ENCODE results near the gene ZNF423. TPM values are rescaled to one million over a fixed set of nuclear protein-coding genes. Genes with fewer than 3 reads are reported as not detected.

The ZNF423 gene
- total RNA-seq, 2 experiments from 2014 or later = not detected

- no peak overlapping the region for H3K4me3 Mint-ChIP-seq
- no peak overlapping the region for H3K27ac Mint-ChIP-seq
- no peaks in the 10 kb centered on the region for H3K9me3 Mint-ChIP-seq
- H3K4me1 Mint-ChIP-seq = no peaks in the 10 kb centered on the region
- H3K36me3 Mint-ChIP-seq (ENCODE audit: low read depth) = no peaks in the 10 kb centered on the region
- no peaks in the 10 kb centered on the region for H3K27me3 Mint-ChIP-seq
- no peak for DNase-seq
- CTCF ChIA-PET = interaction anchor here (0.5 kb wide), 1 partner anchor 104 kb away, joined by 3 read pairs; no protein-coding TSS in a partner anchor
- POLR2A ChIA-PET = no interaction called here
Observed at GRCh38 chr16:49716339-49716934, 139.5 kb downstream of the ZNF423 start.

GRCh38 chr16:49713770-49714169, 142.1 kb downstream of the ZNF423 start:
- Mint-ChIP-seq H3K4me1 (no peaks in the 10 kb centered on the region), H3K27me3 (no peaks in the 10 kb centered on the region), H3K27ac (no peak overlapping the region), H3K4me3 (no peak overlapping the region), H3K9me3 (no peaks in the 10 kb centered on the region), H3K36me3 (ENCODE audit: low read depth) (no peaks in the 10 kb centered on the region)
- ChIA-PET CTCF (no interaction called here), POLR2A (no interaction called here)
- DNase-seq = no peak

DNA sequence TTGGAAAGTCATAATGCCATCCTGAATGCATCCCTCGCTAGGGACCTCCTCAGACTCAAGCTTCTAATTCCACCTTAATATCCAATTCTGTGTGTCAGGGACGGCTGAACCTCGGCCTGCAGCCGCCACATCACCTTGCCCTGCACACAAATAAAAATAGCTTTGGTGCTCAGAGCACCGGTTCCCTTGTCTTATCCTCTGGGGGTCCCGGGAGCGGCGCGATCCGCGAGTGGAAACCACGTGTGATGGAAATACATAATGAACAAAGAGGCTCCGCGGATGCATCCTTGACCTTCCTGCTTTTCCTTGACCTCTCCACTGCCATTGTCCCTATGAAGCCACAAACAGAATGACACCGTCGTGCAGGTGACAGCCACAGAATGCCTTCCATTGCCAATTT, 143.4 kb downstream of the ZNF423 start:
- no peaks in the 10 kb centered on the region for H3K9me3 Mint-ChIP-seq
- ChIA-PET POLR2A (no interaction called here), CTCF (interaction anchor here (0.6 kb wide), 1 partner anchor 180 kb away, joined by 3 read pairs; no protein-coding TSS in a partner anchor)
- no peak overlapping the region for H3K27ac Mint-ChIP-seq
- H3K4me1 Mint-ChIP-seq = no peaks in the 10 kb centered on the region
- no peaks in the 10 kb centered on the region for H3K27me3 Mint-ChIP-seq
- DNase-seq = no peak
- no peak overlapping the region for H3K4me3 Mint-ChIP-seq
- no peaks in the 10 kb centered on the region for H3K36me3 Mint-ChIP-seq (ENCODE audit: low read depth)

GRCh38 chr16:49712106-49712505, 143.8 kb downstream of the ZNF423 start:
- ChIA-PET POLR2A (no interaction called here), CTCF (interaction anchor here (0.6 kb wide), 1 partner anchor 181 kb away, joined by 3 read pairs; no protein-coding TSS in a partner anchor)
- Mint-ChIP-seq H3K27me3 (no peaks in the 10 kb centered on the region), H3K27ac (no peak overlapping the region), H3K4me3 (no peak overlapping the region), H3K36me3 (ENCODE audit: low read depth) (no peaks in the 10 kb centered on the region), H3K4me1 (no peaks in the 10 kb centered on the region), H3K9me3 (no peaks in the 10 kb centered on the region)
- DNase-seq = no peak

GRCh38 chr16:49709057-49709456, 146.9 kb downstream of the ZNF423 start:
- Mint-ChIP-seq H3K4me3 (no peak overlapping the region), H3K4me1 (no peaks in the 10 kb centered on the region), H3K36me3 (ENCODE audit: low read depth) (no peaks in the 10 kb centered on the region), H3K27ac (no peak overlapping the region), H3K27me3 (no peaks in the 10 kb centered on the region), H3K9me3 (no peaks in the 10 kb centered on the region)
- DNase-seq = no peak
- POLR2A ChIA-PET = no interaction called here
- CTCF ChIA-PET = no interaction called here

DNA sequence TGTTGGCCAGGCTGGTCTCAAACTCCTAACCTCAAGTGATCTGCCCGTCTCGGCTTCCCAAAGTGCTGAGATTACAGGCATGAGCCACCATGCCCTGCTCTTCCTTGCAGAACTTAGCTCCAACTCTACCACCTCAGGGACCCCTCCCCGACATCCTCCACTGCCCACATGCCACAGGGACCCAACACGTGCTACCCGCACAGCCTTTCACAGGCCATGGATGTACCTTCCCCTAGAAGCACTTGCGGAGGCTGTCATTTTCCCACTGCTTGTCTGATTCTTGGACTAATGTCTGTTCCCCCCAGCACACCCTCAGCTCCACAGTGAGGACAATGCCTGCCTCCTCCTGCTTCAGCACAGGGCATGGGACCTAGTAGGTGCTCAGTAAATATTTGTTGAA, 147.4 kb downstream of the ZNF423 start:
- ChIA-PET POLR2A (no interaction called here), CTCF (no interaction called here)
- no peaks in the 10 kb centered on the region for H3K4me1 Mint-ChIP-seq
- no peak overlapping the region for H3K4me3 Mint-ChIP-seq
- no peaks in the 10 kb centered on the region for H3K27me3 Mint-ChIP-seq
- DNase-seq = no peak
- H3K27ac Mint-ChIP-seq = no peak overlapping the region
- H3K36me3 Mint-ChIP-seq (ENCODE audit: low read depth) = no peaks in the 10 kb centered on the region
- H3K9me3 Mint-ChIP-seq = no peaks in the 10 kb centered on the region

DNA sequence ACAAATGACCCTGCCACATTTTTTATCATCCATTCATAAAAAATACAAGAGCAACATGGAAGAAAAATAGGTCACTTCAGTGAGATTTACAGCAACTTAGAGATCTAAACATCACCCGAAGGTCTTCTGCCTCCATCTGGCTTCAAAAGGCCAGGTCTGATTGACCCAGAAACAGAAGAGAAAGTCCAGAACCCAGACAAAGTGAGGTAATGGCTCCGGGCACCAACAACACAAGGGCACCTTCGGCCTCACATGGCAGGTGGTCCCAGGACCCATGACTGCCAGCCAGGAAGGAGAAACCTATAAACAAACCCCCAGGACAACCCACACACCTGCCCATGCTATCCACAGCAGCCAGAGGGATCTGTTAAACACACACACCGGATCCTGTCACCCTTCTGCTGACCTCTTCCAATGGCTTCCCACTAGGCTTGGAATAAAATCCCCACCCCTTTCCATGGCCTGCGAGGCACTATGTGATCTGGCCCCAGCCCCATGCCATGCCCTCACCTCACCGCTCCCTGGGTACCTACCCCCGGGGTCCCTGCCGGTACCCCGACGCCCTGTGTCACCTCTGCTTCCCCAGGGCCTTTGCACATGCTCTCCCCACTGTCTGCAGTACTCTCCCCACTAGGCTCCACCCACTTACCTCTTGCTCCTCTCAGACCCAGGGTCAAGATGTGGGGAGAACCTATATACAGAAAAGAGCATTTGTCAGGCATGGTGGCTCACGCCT, 149.1 kb downstream of the ZNF423 start:
- Mint-ChIP-seq H3K4me1 (no peaks in the 10 kb centered on the region), H3K27me3 (no peaks in the 10 kb centered on the region), H3K9me3 (no peaks in the 10 kb centered on the region), H3K27ac (no peak overlapping the region), H3K36me3 (ENCODE audit: low read depth) (no peaks in the 10 kb centered on the region), H3K4me3 (no peak overlapping the region)
- CTCF ChIA-PET = interaction anchor here (0.7 kb wide), 1 partner anchor 116 kb away, joined by 4 read pairs; no protein-coding TSS in a partner anchor
- POLR2A ChIA-PET = no interaction called here
- DNase-seq = no peak

DNA sequence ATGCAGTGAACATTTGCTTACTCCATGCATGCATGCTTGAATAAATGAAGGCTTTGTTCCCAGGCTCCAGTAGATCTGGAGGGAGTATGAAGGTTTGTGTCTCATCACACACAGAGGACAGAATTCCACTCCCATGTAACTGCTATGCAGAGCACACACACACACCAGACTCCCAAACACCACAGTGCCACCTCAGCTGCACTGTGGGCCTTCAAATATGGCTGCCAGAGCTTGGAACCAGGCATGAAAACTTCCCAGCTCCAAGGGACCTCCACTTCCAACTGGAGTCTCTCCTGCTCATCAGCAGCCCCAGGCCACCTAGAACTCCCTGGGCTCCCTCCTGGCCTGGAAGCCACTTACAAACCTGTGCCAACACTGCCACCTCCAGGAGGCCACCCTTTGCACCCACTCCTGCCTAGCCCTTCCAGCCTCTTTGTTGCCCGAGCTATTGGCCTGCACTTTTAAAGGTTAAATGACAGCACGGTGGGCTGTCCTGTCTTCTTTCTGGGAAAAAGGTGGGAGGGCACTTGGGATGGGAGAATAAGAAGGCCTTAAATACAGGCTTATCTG, 151.2 kb downstream of the ZNF423 start:
- ChIA-PET POLR2A (no interaction called here), CTCF (no interaction called here)
- Mint-ChIP-seq H3K36me3 (ENCODE audit: low read depth) (no peaks in the 10 kb centered on the region), H3K27me3 (peaks cover 4% of the 10 kb centered on the region), H3K9me3 (no peaks in the 10 kb centered on the region), H3K4me1 (no peaks in the 10 kb centered on the region), H3K27ac (no peak overlapping the region), H3K4me3 (no peak overlapping the region)
- DNase-seq = no peak

- Mint-ChIP-seq H3K36me3 (ENCODE audit: low read depth) (no peaks in the 10 kb centered on the region), H3K9me3 (no peaks in the 10 kb centered on the region)
Observed at GRCh38 chr16:49703483-49703882, 152.4 kb downstream of the ZNF423 start.

GRCh38 chr16:49701789-49702494, 154.0 kb downstream of the ZNF423 start:
- H3K36me3 Mint-ChIP-seq (ENCODE audit: low read depth) = no peaks in the 10 kb centered on the region
- ChIA-PET POLR2A (no interaction called here), CTCF (no interaction called here)
- no peak overlapping the region for H3K27ac Mint-ChIP-seq
- no peak overlapping the region for H3K4me3 Mint-ChIP-seq
- no peaks in the 10 kb centered on the region for H3K4me1 Mint-ChIP-seq
- DNase-seq = no peak
- peaks cover 20% of the 10 kb centered on the region for H3K27me3 Mint-ChIP-seq
- no peaks in the 10 kb centered on the region for H3K9me3 Mint-ChIP-seq

More at GRCh38 chr16:49703483-49703882, 152.4 kb downstream of the ZNF423 start:
- DNase-seq = no peak
- no peaks in the 10 kb centered on the region for H3K4me1 Mint-ChIP-seq
- POLR2A ChIA-PET = no interaction called here
- CTCF ChIA-PET = no interaction called here
- peaks cover 10% of the 10 kb centered on the region for H3K27me3 Mint-ChIP-seq
- no peak overlapping the region for H3K4me3 Mint-ChIP-seq
- H3K27ac Mint-ChIP-seq = no peak overlapping the region

DNA sequence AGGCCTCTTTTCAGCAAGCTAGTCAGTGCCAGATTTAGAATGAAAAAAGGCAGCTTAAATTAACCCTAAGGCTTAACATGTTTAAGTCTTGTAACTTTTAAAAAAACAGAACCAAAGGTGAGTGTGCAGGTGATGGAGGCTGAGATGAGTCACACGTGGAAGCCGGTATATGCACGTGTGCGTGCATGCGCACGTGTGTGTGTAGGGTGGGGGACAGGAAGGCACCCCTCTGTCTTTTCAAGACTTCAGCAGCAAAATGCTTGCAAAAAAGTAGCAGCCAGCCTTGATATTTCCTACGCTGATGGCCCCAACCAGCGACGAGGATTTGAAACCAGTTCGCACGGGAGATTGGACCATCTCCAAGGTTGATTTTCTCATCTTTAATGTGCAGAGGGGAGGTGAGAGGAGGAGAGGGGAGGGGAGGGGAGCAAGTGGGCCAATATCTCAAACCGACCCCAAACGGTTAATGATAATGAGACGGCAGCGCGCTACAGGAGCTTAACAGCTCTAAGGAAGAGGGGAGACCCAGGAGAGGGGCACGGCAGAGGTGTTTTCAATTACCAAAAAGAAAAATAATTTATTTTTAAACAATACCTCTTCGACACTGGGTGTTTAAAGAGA, 154.7 kb downstream of the ZNF423 start:
- H3K4me1 Mint-ChIP-seq = no peaks in the 10 kb centered on the region
- no peak overlapping the region for H3K27ac Mint-ChIP-seq
- no peaks in the 10 kb centered on the region for H3K9me3 Mint-ChIP-seq
- DNase-seq = no peak
- CTCF ChIA-PET = no interaction called here
- H3K27me3 Mint-ChIP-seq = peaks cover 20% of the 10 kb centered on the region
- POLR2A ChIA-PET = no interaction called here
- H3K36me3 Mint-ChIP-seq (ENCODE audit: low read depth) = no peaks in the 10 kb centered on the region
- no peak overlapping the region for H3K4me3 Mint-ChIP-seq

DNA sequence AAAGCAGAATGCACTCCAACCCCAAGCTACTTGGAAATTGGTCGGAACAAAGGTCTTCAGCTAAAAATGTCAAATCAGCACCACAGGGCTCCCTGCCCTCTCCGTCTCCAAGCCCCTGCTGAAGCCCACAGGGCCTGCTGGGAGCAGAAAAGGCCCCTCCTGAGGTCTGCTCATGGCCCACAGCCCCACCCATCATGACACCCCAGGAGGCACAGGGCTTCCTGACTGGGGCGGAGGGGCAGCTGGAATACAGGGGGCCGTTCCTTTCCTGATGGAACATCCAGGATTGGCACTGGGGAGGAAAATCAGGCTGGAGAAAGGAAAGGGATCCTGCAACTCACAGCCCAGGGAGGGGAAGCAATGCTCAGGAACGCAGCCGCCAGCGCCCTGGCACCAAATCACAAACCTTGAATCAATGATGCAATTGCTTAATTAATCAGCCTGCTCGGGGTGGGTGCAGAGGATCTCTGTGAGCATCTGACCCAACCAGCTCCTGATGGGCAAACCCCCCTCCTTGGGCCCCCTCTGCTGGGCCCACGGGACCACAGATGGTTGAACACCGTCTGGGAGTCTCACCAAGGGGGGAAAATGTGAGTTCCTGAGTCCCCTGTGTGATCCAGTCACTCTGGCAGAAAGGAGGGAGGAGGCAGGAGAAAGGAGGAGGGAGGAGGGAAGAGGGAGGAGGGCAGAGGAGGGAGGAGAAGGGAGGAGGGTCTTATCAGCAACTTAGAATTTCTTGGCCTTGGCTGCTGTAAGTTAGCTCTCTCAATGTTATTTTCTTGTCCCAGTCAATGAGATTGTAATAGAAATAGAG, 155.5 kb downstream of the ZNF423 start:
- ChIA-PET POLR2A (no interaction called here), CTCF (interaction anchor here (0.7 kb wide), 1 partner anchor 1177 kb away, joined by 3 read pairs; no protein-coding TSS in a partner anchor)
- H3K36me3 Mint-ChIP-seq (ENCODE audit: low read depth) = no peaks in the 10 kb centered on the region
- no peak for DNase-seq
- no peak overlapping the region for H3K4me3 Mint-ChIP-seq
- peaks cover 20% of the 10 kb centered on the region for H3K27me3 Mint-ChIP-seq
- no peaks in the 10 kb centered on the region for H3K4me1 Mint-ChIP-seq
- H3K27ac Mint-ChIP-seq = no peak overlapping the region
- no peaks in the 10 kb centered on the region for H3K9me3 Mint-ChIP-seq
